ENCODE measurements around the gene ADIPOR1.
"Not testable (repeated sequence)": the region's sequence is repeated elsewhere in the genome, so short reads cannot be mapped to it uniquely, and the experiment has no call there.

The ADIPOR1 gene, protein sequence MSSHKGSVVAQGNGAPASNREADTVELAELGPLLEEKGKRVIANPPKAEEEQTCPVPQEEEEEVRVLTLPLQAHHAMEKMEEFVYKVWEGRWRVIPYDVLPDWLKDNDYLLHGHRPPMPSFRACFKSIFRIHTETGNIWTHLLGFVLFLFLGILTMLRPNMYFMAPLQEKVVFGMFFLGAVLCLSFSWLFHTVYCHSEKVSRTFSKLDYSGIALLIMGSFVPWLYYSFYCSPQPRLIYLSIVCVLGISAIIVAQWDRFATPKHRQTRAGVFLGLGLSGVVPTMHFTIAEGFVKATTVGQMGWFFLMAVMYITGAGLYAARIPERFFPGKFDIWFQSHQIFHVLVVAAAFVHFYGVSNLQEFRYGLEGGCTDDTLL

DNA sequence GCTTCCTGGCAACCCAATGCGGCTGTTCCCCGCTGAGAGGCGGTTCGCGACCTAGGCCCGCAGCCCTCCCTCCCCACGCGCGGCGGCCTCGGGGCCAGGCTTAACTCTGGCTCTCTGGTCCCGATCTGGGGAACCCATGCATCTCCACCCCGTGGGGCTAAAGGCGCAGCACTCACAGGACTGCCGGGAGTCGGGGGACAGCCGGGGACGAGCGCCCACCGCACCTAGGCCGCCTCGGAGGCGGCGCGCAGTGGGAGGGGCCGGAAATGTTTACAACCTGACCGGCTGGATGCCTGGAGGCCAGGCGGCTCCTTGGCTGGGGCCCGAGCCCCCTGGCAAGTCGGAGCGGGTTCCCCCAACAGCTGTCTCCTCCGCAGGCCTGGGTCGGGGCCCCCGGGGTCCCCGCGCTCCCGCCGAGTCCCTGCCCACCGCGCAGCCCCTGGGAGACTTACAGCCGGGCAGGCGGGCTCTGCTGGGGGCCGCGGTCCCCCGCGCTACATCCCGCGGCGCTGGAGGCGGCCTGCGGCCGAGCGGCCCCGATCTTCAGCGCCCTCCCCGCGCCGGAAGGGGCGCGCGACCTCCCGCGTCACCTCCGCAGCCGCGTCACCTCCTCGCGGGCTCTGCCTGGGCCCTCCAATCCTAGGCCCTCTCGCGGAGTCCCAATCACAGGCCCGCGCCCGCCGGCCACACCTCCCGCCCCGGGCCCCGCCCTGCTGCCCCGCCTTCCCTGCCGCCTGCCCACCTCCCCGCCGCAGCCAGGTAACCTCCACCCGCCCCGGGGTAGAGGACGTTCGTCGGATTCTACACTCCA is at the start of gene ADIPOR1:
Gene ADIPOR1 (minus strand): TSS at position 580 of the 811 bp plus-strand sequence. CDS start 7,242 bp downstream, outside the sequence.
- DNase-seq, result peak; percentile 96

DNA sequence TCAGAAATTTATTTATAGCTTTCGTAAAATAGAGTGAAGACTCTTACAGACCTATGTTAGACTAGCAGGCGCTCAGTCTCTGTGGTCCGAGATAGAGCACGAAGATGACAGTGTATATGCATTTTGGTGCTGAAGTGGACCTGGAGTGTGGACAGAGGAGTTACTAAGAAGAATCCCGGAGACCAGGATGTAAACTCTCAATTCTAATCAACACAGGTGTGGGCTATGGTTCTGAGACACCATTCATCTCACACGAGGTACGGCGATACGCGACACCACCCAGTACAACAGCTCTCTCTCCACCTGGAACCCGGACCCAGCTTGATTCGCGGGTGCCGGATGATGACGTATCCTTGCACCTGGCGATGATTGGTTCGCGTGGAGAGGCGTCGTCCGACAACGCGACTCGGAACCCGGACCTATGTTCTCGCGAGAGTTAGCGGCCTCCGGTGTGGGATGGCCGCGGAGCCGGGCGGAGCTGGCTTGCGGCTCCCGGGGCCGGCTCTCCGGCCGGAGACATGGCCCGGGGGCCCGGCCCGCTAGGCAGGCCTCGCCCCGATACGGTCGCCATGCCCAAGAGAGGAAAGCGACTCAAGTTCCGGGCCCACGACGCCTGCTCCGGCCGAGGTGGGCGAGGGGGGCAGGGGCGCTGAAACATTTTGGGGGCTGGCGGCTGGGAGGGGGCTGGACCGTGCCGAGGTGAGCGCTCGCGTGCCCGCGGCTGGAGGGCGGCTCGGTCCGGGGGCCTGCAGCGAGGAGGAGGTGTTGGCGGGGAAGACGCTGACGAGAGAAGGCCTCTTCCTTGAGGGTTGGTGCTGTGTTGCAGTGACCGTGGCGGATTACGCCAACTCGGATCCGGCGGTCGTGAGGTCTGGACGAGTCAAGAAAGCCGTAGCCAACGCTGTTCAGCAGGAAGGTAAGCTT is 49.1 kb upstream of the ADIPOR1 start, which contains the start of gene TMEM183A:
Gene TMEM183A (plus strand): TSS at position 427 of the 924 bp plus-strand sequence. CDS start 92 bp downstream, at position 519.
- DNase-seq, result peak; percentile 94

DNA sequence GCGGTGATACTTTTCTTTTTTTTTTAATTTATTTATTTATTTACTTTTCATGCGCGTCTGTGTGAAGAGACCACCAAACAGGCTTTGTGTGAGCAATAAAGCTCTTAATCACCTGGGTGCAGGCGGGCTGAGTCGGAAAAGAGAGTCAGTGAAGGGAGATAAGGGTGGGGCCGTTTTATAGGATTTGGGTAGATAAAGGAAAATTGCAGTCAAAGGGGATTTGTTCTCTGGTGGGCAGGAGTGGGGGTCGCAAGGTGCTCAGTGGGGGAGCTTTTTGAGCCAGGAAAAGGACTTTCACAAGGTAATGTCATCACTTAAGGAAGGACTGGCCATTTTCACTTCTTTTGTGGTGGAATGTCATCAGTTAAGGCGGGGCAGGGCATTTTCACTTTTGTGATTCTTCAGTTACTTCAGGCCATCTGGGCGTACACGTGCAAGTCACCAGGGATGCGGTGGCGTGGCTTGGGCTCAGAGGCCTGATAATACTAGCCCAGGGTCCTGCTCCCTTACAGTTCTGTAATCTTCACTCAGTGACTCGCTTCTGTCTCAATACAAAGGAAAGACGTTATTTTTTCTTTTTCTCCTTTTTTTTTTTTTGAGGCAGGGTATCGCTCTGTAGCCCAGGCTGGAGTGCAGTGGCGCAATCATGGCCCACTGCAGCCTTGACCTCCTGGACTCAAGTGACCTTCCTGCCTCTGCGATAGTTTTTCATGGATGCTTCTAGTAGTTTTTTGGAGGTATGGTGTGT is 47.5 kb upstream of the ADIPOR1 start:
- DNase-seq, result not testable (repeated sequence)

DNA sequence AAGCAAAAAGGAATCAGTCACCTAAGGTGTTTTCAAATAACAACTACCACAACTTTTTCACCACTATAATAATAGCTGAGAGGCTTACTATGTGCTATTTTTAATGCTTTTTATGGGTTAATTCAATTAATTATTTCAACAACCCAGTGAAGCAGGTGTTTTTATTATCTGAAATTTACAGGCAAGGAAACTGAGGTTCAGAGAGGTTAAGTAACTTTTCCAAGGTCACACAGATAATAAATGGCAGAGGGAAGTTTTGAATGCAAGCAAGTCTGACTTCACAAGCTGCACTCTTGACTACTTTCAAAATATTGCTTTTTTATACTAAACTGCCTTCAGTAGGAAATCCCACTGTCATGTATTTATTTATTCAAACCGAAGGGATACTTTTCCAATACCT is 44.8 kb upstream of the ADIPOR1 start:
- DNase-seq, result no peak

DNA sequence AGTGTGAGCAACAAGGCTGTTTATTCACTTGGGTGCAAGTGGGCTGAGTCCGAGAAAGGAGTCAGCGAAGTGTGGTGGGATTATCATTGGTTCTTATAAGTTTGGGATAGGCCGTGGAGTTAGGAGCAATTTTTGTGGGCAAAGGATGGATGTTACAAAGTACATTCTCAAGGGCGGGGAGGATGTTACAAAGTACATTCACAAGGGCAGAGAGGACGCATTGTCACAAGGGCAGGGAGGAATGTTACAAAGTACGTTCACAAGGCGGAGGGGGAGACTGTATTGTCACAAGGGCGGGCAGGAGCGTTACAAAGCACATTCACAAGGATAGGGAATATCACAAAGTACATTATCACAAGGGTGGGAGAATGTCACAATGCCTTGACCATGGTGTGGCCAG is 43.9 kb upstream of the ADIPOR1 start:
- no peak for DNase-seq

DNA sequence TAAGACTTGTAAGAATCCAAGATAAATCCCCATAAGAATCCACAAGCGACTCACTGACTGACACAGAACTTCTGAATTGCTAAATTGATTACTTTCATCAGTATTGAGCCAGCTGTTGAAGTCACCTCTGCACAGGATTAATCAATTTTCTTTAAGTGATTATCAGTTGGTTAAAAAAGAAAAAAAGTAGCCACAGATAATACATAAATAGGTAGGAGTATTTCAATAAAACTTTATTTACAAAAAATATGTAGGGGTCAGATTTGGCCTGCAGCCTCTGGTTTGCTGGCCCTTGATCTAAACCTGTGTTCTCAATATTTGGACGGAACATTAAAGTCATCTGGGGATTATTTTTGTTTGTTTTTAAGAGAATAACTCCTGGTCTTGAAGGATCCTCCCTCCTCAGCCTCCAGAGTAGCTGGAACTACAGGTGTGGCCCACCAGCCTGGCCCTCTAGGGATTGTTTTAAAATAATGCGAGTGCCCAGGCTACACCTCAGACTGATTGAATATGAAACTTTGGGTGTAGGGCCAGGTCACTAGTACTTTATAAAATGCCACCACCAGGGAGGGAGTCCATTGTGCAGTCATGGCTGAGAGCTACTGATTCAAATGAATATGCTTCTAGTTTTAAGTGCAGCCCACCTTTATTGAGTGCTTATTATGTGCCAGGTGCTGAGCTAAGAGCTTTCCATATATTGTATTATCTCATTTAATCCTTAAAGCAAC is 42.3 kb upstream of the ADIPOR1 start:
- no peak for DNase-seq

DNA sequence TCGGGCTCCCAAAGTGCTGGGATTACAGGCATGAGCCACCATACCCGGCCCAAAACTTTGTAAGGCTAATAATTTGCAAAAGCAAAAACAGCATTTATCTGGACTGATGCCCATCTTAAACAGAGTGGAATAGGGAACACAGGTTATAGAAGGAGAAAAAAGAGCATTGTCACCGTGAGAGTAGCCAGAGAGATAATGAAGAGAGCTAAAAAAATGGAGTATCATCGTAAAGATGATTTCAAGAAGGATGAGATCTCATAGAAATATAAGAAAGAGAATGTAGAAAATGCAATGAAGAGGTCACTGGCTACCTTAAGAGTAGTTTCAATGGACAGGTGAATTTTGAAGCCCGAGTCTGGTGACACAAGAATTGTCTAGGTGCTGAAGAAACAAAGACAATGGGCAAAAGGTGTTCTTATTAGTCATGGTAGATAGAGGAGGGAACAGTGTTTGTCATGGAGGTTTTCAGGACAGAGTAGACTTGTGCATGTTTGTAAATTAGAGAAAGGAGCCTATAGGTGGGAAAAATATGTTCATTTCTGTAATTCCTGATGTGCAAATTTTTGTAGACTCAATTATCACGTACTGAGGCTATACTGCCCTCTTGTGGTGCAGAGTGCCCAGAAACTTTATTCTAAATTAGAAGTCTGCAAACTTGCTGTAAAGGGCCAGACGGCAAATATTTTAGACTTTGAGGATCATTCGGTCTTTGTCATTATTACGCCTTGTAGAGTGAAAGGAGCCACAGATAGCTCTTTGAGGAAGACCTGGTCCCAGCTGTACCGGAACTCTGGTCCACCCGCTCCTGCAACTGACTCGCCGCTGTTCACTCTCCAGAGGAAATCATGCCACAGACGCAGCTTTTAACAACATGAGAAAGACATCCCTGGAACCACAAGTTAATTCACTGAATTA is 41.0 kb upstream of the ADIPOR1 start:
- DNase-seq, result peak; percentile 78

DNA sequence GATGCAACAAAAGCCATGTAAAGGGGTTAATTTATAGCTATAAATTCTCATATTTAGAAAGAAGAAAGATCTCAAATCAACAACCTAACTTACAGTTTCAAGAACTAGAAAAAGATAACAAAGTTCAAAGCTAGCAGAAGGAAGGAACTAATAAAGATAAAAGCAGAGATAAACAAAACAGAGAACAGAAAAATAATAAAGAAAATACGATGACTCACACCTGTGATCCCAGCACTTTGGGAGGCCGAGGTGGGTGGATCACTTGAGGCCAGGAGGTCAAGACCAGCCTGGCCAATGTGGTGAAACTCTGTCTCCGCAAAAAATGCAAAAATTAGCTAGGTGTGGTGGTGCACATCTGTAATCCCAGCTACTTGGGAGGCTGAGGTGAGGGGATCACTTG is 36.6 kb upstream of the ADIPOR1 start:
- DNase-seq, result no peak

DNA sequence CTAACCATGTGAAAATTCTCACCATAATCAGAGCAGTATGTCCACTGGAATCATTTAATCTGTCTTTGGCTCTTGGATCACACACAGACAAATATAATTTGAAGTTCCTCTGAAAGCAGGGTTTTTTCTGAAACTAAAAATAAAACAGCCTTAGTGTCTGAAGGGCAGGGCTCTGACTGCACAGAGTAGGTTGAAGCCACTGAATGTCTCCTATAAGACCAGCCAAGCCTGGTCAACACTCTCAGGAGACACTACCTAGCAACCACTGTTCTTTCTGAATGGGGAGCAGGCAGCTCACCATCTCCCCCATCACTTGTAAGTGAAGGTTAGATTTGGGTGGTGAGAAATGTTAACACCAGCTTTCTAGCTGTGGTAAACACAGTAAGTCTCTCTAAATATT is 33.0 kb upstream of the ADIPOR1 start:
- no peak for DNase-seq

DNA sequence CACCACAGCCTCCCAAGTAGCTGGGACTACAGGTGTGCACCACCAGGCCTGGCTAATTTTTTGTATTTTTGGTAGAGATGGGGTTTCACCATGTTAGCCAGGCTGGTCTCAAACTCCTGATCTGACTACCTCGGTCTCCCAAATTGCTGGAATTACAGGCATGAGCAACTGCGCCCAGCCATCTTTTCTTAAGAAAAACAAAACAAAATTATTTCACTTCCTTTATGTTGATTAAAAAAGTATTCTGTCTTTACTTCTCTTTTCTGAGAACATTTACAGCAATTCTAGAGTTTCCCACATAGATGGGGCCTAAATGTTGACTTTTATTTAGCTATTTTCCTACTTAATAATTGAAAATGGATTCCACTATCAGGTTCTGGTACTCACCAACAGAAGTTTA is 31.8 kb upstream of the ADIPOR1 start:
- no peak for DNase-seq

DNA sequence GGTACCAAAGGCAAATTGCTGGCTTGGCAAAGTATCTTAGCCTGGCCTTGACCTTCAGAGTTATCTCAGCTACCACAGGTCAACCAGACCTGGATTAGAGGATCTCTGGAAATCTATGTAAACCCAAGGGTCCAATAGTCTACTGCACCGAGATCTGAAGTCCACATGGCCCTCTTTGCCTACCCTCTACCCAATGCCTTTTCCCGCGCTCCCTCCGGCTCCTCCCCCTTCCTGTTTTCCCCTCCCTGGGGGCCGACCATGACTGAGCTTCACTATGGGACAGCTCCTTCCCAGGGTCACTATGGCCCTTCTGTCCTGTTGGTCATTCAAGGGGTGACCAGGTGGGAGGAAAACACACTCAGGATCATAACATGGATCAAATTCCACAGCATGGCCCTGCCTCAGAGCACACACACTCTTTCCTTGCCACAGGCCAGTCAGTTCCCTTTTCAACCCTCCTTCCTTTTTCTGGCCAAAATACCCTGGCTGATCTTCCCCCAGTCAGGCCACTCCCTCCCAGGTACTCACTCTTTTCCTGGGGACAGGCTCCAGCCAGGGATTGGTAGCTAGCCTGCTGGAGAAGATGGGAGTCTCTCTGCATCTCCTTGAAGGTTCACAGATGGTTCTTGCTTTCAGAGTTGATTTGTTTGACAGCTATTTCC is 29.9 kb upstream of the ADIPOR1 start:
- no peak for DNase-seq

DNA sequence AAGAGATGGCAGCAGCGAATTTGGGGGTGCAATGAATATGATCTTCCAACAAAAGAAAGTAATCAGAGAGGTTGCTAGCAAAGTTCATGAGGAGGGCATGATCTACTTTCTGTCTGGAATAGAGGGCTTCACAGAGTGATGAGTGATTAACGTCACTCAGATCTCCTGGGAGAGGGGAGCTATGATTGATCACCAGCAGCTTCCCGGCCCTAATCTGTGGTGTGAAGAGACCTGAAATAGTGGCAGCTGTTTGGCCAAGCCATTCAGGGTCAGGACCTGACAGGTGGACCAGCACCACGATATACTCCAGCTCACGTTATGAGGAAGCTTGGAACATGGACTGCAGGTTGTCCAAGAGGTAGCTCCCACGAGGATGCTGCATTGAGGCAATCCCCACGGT is 29.1 kb upstream of the ADIPOR1 start:
- DNase-seq, result no peak

DNA sequence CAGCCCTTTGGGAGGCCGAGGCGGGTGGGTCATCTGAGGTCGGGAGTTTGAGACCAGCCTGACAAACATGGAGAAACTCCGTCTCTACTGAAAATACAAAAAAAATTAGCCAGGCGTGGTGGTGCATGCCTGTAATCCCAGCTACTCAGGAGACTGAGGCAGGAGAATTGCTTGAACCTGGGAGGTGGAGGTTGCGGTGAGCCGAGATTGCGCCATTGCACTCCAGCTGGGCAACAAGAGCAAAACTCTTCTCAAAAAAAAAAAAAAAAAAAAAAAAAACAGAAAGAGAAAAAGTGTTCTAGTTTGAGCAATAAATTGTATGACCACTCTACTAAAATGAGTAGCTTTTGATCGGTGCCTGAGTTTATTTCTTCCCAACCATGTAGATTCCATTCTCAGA is 28.0 kb upstream of the ADIPOR1 start:
- DNase-seq, result not testable (repeated sequence)

DNA sequence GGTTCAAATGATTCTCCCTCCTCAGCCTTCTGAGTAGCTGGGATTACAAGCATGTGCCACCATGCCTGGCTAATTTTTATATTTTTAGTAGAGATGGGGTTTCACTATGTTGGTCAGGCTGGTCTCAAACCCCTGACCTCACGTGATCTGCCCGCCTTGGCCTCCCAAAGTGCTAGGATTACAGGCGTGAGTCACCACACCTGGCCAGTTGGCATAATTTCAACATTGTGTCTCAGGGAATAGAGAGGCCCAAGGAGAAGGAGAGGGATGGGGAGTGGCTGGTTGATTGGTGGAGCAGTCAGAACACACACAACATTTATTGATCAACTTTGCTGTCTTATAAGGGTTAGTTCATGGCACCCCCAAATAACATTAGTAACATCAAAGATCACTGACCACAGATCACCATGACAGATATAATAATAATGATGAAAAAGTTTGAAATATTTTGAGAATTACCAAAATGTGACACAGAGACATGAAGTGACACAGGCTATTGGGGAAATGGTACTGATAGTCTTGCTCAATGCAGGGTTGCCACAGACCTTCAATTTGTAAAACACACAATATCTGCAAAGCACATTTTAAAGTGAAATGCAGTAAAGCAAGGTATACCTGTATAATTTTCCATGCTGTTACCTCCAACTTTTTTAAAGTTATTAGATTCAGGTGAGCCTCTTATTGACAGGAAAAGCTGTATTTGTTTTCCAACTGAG is 24.8 kb upstream of the ADIPOR1 start:
- no peak for DNase-seq

DNA sequence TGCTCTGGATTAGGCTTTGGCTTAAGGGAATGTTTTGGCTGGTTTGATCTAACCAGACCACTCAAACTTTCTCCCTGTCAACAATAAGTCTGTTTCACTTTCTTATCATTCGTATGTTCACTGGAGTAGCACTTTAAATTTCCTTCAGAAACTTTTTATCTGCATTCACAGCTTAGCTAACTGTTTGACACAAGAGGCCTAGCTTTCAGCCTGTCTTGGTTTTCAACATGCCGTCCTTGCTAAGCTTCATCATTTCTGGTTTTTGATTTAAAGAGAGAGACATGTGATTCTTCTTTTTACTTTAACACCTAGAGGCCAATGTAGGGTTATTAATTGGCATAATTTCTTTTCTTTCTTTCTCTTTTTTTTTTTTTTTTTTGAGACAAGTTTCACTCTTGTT is 23.8 kb upstream of the ADIPOR1 start:
- no peak for DNase-seq

DNA sequence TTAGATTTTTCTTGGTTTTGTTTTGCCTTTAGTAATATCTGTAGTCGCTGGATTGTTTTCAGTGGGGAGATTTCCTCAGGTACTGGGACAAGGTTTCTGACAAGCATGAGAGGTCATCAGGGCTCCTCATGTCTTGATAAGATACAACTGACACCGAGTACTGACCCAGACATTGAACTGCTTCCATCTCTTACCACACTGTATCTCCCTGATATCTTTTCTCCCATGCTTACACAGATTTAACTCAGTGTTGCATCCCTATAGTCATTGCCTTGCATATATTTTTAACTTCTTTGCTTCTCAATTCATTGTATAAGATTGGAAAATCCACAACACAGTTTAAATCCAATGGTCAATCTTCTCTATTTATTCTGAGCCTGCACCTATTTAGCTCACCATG is 21.3 kb upstream of the ADIPOR1 start:
- DNase-seq, result no peak

DNA sequence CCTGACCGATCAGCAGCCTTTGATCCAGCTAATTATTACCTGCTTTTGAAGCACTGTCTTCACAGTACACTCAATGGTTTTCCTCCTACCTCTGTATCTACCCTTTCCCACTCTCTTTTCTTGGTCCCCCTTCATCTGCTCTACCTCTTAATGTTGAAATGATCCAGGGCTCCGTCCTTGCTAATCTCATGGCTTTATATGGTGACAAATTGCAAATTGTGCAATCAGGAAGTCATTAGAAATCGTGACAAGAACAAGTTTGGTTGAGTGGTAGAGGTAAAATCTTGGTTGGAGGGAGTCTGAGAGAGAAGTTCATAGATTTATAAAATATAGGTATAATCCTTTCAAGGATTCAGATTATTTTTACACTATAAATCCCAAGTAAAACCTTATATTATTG is 18.5 kb upstream of the ADIPOR1 start:
- no peak for DNase-seq

DNA sequence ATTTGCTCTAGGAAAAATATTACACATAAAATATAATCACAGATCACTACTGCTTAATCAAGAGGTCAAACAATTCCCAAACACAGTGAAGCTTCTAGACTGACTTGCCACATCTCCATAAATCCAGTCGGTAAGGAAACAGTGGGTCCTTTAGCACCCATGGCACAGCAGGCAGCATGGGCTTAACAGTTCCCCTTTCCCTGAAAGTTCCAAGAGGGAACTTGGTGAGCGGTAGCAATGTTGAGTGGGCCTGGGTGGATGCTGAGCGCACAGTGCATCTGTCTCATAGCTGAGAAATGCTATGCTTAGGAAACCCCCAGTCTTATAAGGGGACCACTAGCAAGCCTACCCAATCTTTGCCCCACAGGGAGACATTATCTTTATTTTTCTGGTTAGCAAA is 16.7 kb upstream of the ADIPOR1 start:
- no peak for DNase-seq

DNA sequence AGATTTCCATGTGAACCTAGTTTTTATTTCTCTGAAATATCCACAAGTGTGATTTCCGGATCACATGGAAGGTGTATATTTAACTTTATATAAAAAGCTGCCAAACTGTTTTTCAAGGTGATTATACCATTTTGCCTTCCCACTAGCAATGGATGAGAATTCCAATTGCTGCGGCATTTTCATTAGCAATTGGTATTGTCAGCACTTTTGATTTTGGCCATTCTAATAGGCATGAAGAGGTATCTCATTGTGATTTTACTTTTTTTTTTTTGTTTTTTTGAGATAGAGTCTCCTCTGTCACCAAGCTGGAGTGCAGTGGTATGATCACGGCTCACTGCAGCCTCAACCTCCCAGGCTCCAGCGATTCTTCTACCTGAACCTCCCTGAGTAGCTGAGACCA is 13.9 kb upstream of the ADIPOR1 start:
- DNase-seq, result no peak

All from CD4-positive, alpha-beta T cell treated with Interleukin-17A for 4 hours (primary cell).